Measurements from ENCODE around the gene PRDM16. TPM values are rescaled to one million over a fixed set of nuclear protein-coding genes. Genes with fewer than 3 reads are reported as not detected.

PRDM16 gene
- total and polyA plus RNA-seq, 2 of the 4 experiments (the other 2 are of a cell fraction): 0.02 TPM; not detected in 1

DNA sequence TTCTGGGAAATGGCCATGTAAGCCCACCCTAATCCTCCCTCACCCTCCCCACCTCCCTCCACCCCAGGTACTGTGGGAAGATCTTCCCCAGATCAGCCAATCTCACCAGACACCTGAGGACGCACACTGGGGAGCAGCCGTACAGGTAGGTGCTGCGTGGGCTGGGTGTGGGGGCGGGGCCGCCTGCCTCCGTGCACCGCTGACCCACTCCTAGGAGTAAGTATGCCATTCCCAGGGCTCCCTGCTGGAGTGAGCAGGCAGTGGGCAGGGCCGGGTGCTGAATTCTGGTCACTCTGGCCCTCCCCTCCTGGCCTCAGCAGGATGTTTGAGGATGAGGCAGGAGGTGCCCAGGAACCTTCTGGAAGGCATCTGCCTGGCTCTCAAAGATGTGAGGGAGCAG, 349.6 kb downstream of the PRDM16 start:
- no peak for DNase-seq
- Histone ChIP-seq H2BK120ac (ENCODE audit: low read depth, low read length) (no peak overlapping the region), H3K56ac (ENCODE audit: extremely low read depth, insufficient read depth, low read length) (no peak overlapping the region), H2AK9ac (replicated peaks; ENCODE audit: low read depth, low read length, poor library complexity) (no peak overlapping the region), H3K9me3 (ENCODE audit: control insufficient read depth, insufficient read depth, low read length) (peaks cover 7% of the 10 kb centered on the region; the same call in 1 of the 2 replicates), H4K8ac (ENCODE audit: low read depth in 2 of 2, low read length in 2 of 2) (no peak overlapping the region), H4K20me1 (ENCODE audit: insufficient read depth, low read length) (no peaks in the 10 kb centered on the region), H2BK20ac (ENCODE audit: low read depth, low read length) (no peak overlapping the region), H4K91ac (ENCODE audit: insufficient read depth, low read depth, low read length) (no peak overlapping the region), H2BK5ac (ENCODE audit: low read depth, low read length, poor library complexity, severe bottlenecking) (no peak overlapping the region), H3K27ac (ENCODE audit: insufficient read depth, low read length) (no peak overlapping the region), H3K9ac (ENCODE audit: low read depth, low read length) (no peak overlapping the region), H3K27me3 (ENCODE audit: control insufficient read depth, insufficient read depth, low read length) (peaks cover 9% of the 10 kb centered on the region; the same call in 1 of the 2 replicates), H4K5ac (ENCODE audit: low read depth, low read length) (no peak overlapping the region), H3K9me1 (ENCODE audit: insufficient read depth, low read length) (no peaks in the 10 kb centered on the region), H3K79me1 (ENCODE audit: low read depth in 1 of 2, low read length in 2 of 2) (no peaks in the 10 kb centered on the region), H3K18ac (ENCODE audit: low read depth, low read length) (no peak overlapping the region), H3K14ac (replicated peaks; ENCODE audit: low read depth, low read length) (no peak overlapping the region), H3K36me3 (ENCODE audit: control insufficient read depth, insufficient read depth, low read length) (no peaks in the 10 kb centered on the region), H3K4ac (ENCODE audit: low read depth, low read length) (no peak overlapping the region), H3K23ac (ENCODE audit: low read depth, low read length) (no peak overlapping the region), H2AFZ (replicated peaks; ENCODE audit: low read length, poor library complexity) (no peak overlapping the region), H3K4me2 (ENCODE audit: low read depth, low read length) (no peak overlapping the region), H3K4me1 (ENCODE audit: control insufficient read depth, insufficient read depth, low read length) (no peaks in the 10 kb centered on the region), H3K4me3 (ENCODE audit: insufficient read depth, low read depth, low read length) (no peak overlapping the region), H2BK15ac (ENCODE audit: low read depth, low read length) (no peak overlapping the region), H2AK5ac (ENCODE audit: low read depth, low read length) (no peak overlapping the region)
- in situ Hi-C loops (cut with MboI; ENCODE audit: low sequenced_read_pairs): no loop called here
- TF ChIP-seq SMC3 (IDR thresholded peaks at IDR 0.05; ENCODE audit: low read depth, low read length): no peak
- no peak for TF ChIP-seq RAD21 (IDR thresholded peaks at IDR 0.05; ENCODE audit: low read length)
- no peak for TF ChIP-seq MXI1 (IDR thresholded peaks at IDR 0.05; ENCODE audit: borderline replicate concordance, low read depth, low read length)
- no peak for TF ChIP-seq CHD1 (IDR thresholded peaks at IDR 0.05; ENCODE audit: low read depth, low read length)
- no peak for TF ChIP-seq MAFK (IDR thresholded peaks at IDR 0.05; ENCODE audit: low read depth, low read length)
- no peak for TF ChIP-seq POLR2A (IDR thresholded peaks at IDR 0.05; ENCODE audit: low read depth, low read length)
- TF ChIP-seq BHLHE40 (IDR thresholded peaks at IDR 0.05; ENCODE audit: low read depth, low read length): no peak
- TF ChIP-seq, protein P1, sequence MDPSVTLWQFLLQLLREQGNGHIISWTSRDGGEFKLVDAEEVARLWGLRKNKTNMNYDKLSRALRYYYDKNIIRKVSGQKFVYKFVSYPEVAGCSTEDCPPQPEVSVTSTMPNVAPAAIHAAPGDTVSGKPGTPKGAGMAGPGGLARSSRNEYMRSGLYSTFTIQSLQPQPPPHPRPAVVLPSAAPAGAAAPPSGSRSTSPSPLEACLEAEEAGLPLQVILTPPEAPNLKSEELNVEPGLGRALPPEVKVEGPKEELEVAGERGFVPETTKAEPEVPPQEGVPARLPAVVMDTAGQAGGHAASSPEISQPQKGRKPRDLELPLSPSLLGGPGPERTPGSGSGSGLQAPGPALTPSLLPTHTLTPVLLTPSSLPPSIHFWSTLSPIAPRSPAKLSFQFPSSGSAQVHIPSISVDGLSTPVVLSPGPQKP (IDR thresholded peaks at IDR 0.05; ENCODE audit: borderline replicate concordance, low read depth, low read length): no peak
- no peak for TF ChIP-seq CEBPB (IDR thresholded peaks at IDR 0.05; ENCODE audit: low read depth, low read length)
- TF ChIP-seq FOS (IDR thresholded peaks at IDR 0.05; ENCODE audit: low read depth, low read length): no peak
- TF ChIP-seq, protein P2, sequence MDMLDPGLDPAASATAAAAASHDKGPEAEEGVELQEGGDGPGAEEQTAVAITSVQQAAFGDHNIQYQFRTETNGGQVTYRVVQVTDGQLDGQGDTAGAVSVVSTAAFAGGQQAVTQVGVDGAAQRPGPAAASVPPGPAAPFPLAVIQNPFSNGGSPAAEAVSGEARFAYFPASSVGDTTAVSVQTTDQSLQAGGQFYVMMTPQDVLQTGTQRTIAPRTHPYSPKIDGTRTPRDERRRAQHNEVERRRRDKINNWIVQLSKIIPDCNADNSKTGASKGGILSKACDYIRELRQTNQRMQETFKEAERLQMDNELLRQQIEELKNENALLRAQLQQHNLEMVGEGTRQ (IDR thresholded peaks at IDR 0.05; ENCODE audit: low read depth, low read length): no peak
- no peak for TF ChIP-seq MAZ (IDR thresholded peaks at IDR 0.05; ENCODE audit: borderline replicate concordance, low read depth, low read length)
- no peak for TF ChIP-seq RFX5 (IDR thresholded peaks at IDR 0.05; ENCODE audit: low read depth, low read length)
- TF ChIP-seq, protein P3, sequence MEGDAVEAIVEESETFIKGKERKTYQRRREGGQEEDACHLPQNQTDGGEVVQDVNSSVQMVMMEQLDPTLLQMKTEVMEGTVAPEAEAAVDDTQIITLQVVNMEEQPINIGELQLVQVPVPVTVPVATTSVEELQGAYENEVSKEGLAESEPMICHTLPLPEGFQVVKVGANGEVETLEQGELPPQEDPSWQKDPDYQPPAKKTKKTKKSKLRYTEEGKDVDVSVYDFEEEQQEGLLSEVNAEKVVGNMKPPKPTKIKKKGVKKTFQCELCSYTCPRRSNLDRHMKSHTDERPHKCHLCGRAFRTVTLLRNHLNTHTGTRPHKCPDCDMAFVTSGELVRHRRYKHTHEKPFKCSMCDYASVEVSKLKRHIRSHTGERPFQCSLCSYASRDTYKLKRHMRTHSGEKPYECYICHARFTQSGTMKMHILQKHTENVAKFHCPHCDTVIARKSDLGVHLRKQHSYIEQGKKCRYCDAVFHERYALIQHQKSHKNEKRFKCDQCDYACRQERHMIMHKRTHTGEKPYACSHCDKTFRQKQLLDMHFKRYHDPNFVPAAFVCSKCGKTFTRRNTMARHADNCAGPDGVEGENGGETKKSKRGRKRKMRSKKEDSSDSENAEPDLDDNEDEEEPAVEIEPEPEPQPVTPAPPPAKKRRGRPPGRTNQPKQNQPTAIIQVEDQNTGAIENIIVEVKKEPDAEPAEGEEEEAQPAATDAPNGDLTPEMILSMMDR (conservative IDR thresholded peaks at IDR 0.05; ENCODE audit: low read depth, low read length): no peak
- no peak for TF ChIP-seq NFE2L2 (IDR thresholded peaks at IDR 0.05; ENCODE audit: low read depth, low read length)
- TF ChIP-seq RCOR1 (IDR thresholded peaks at IDR 0.05; ENCODE audit: insufficient replicate concordance, low read length): no peak
- intact Hi-C loops (cut with micrococcal nuclease): no loop called here
- ChIA-PET CTCF (no interaction called here), POLR2A (ENCODE audit: unreplicated experiment) (no interaction called here)
- BruUV-seq (replicated peaks): no TSS peak
- dilution Hi-C loops (cut with HindIII; ENCODE audit: low sequenced_read_pairs, unreplicated experiment): no loop called here
- ATAC-seq (ENCODE audit: low read depth): no peak
- WGBS, 2 experiments (ENCODE audit: extremely low coverage in 2 of 2, insufficient read length in 1 of 2): 78% methylated on average over 4 of the region's 8 CpGs; no CpG with 5 or more reads in 1 of the 2 experiments
